GM10248 (cell line): Measurements from ENCODE around the gene POLR2A.

Experiments
- CTCF ChIA-PET: fragments of 300-600 bp; sonication (Branson Sonifier 250); formaldehyde crosslinking; extraction: SDS; loops from one replicate; lab custom pipeline; 2021; ENCODE audit warnings: antibody characterized with exemption; lab: Yijun Ruan, JAX
- POLR2A ChIA-PET: fragments of 350-650 bp; sonication (Branson Sonifier 250); formaldehyde crosslinking; extraction: SDS; loops from one replicate; lab custom pipeline; 2020; ENCODE audit warnings: antibody characterized with exemption; lab: Yijun Ruan, JAX
- DNase-seq: peaks from one replicate; pipeline ENCODE4 v3.0.0; 2012; ENCODE audit errors: extremely low spot score
- TF ChIP-seq, protein P1 (sequence below): IDR thresholded peaks from 2 replicates; pipeline ENCODE4 v1.5.1; 2012; ENCODE audit warnings: mild to moderate bottlenecking, low read depth; ENCODE audit errors: extremely low read depth, missing control alignments, control extremely low read depth

POLR2A gene

DNA sequence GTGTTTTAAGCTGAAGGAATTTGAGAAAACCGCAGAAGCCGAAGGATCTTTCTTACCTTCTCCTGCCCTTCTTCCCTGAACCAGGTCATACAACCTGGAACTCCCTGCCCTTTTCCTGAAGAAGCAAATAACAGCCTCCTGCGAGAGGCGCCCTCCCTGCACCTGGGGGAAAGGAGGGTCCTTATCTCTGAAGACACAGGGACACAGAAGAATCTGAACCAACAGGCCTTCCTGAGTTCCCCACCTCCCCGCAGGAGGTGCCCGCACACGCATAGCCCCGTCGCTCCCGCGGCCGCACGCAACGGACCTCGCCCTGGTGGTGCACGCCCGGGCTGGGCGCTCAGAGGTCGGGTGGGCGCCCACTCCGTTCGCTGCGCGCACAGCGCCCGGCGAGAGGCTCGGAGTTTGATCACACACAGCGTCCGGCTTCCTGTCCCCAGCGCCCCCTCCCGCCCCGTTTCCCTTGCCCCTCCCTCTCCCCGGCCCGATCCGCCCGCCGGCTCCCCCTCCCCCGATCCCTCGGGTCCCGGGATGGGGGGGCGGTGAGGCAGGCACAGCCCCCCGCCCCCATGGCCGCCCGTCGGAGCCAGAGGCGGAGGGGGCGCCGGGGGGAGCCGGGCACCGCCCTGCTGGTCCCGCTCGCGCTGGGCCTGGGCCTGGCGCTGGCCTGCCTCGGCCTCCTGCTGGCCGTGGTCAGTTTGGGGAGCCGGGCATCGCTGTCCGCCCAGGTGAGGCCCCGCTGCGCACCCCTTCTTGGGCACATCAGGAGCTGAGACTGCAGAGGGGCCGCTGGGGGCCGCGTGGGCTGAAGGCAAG, 64.6 kb downstream of the POLR2A start, which contains the start of gene TNFSF12:
TSS of gene TNFSF12 (plus strand) at position 474 of the 816 bp plus-strand sequence. CDS start at position 570, 96 bp downstream.
- POLR2A ChIA-PET, result no interaction called here
- TF ChIP-seq, protein P1, sequence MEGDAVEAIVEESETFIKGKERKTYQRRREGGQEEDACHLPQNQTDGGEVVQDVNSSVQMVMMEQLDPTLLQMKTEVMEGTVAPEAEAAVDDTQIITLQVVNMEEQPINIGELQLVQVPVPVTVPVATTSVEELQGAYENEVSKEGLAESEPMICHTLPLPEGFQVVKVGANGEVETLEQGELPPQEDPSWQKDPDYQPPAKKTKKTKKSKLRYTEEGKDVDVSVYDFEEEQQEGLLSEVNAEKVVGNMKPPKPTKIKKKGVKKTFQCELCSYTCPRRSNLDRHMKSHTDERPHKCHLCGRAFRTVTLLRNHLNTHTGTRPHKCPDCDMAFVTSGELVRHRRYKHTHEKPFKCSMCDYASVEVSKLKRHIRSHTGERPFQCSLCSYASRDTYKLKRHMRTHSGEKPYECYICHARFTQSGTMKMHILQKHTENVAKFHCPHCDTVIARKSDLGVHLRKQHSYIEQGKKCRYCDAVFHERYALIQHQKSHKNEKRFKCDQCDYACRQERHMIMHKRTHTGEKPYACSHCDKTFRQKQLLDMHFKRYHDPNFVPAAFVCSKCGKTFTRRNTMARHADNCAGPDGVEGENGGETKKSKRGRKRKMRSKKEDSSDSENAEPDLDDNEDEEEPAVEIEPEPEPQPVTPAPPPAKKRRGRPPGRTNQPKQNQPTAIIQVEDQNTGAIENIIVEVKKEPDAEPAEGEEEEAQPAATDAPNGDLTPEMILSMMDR, result no peak
- CTCF ChIA-PET, result interaction anchor here (0.8 to 4.8 kb wide), 6 partner anchors 9 to 186 kb away, joined by 3 to 43 read pairs (median 3); partner anchors contain the start of gene TNFSF13
- DNase-seq, result peak; percentile 76
